Measurements from ENCODE around the gene ZBTB7C.

- TF ChIP-seq POLR2AphosphoS5 (IDR thresholded peaks at IDR 0.05) (no peak), POLR2A (IDR thresholded peaks at IDR 0.05) (no peak)
These were observed 347.2 kb downstream of the ZBTB7C start for GRCh38 chr18:48061781-48062570.
